K562 (cell line): ENCODE measurements around the gene SETD1B. TPM values are rescaled to one million over a fixed set of nuclear protein-coding genes. Genes with fewer than 3 reads are reported as not detected.

Source experiments
- ATAC-seq: fragments of 200-7000 bp; cut with Tn5 transposase; 3 replicates; pipeline ENCODE4 v1.9.1; 2020; ENCODE audit warnings: moderate library complexity
- BruUV-seq: library from RNA; stranded (reverse); fragments of 400-500 nt; replicated peaks from 2 replicates; lab custom pipeline; 2021; lab: Mats Ljungman, UMichigan
- CTCF ChIA-PET: fragments of 300-600 bp; formaldehyde crosslinking; extraction: SDS; loops from one replicate; lab custom pipeline; 2021; ENCODE audit warnings: low intra/inter-chr PET ratio; lab: Yijun Ruan, JAX
- POLR2A ChIA-PET: fragments of 300-600, 350-650 bp; sonication (Branson Sonifier 250); formaldehyde crosslinking; extraction: SDS; loops from one replicate; lab custom pipeline; 2021; ENCODE audit warnings: antibody characterized with exemption, inconsistent platforms; lab: Yijun Ruan, JAX
- DNase-seq, 4 experiments: peaks; one replicate each; pipeline versions ENCODE4 v3.0.0 to v3.0.0-alpha.2; 2011 to 2018; ENCODE audit warnings: low spot score in 3 of 4, mixed read lengths in 3 of 4; ENCODE audit errors: extremely low read depth in 1 of 4
- FAIRE-seq: peaks from 2 replicates; lab custom pipeline; 2011; peaks lifted over from hg19 to GRCh38; lab: Jason Lieb, UNC
- H2AFZ ChIP-seq: 2 replicates; pipeline ENCODE4 v1.6.0; 2011; ENCODE audit warnings: low read depth, low read length, control low read depth, inconsistent platforms
- H3K27ac ChIP-seq: fragments of 200-600 bp; 3 replicates; pipeline ENCODE4 v1.8.0; 2011; ENCODE audit warnings: low read depth, mild to moderate bottlenecking, control low read depth, inconsistent platforms, low read length, moderate library complexity, mixed read lengths; ENCODE audit errors: extremely low read depth
- H3K27me3 ChIP-seq, 2 experiments: fragments of 300-600 bp in 1 of 2; 2 replicates in 1 of 2; 3 replicates in 1 of 2; pipeline versions ENCODE4 v1.6.0 to v1.8.0; 2011; ENCODE audit warnings: inconsistent platforms in 2 of 2, low read length in 2 of 2, mild to moderate bottlenecking in 1 of 2, mixed read lengths in 1 of 2, moderate library complexity in 1 of 2; ENCODE audit not compliant: control insufficient read depth in 2 of 2, insufficient read depth in 2 of 2
- H3K36me3 ChIP-seq: fragments of 300-600 bp; 3 replicates; pipeline ENCODE4 v1.8.0; 2011; ENCODE audit warnings: mild to moderate bottlenecking, low read length, inconsistent platforms; ENCODE audit not compliant: control insufficient read depth, insufficient read depth
- H3K4me1 ChIP-seq, 2 experiments: fragments of 200-600 bp in 1 of 2; replicated peaks in 1 of 2; 2 replicates in 1 of 2; 3 replicates in 1 of 2; pipeline versions ENCODE4 v1.5.1 to v1.8.0; 2011; ENCODE audit warnings: inconsistent platforms in 2 of 2, low read length in 2 of 2, mild to moderate bottlenecking in 1 of 2, mixed read lengths in 1 of 2, moderate library complexity in 1 of 2; ENCODE audit not compliant: control insufficient read depth in 2 of 2, insufficient read depth in 2 of 2
- H3K4me2 ChIP-seq: 2 replicates; pipeline ENCODE4 v1.6.1; 2011; ENCODE audit warnings: low read length, control low read depth, inconsistent platforms, mixed read lengths; ENCODE audit not compliant: insufficient read depth
- H3K4me3 ChIP-seq: fragments of 200-600 bp; sonication (generic), shearing (Covaris generic); 2 replicates; pipeline ENCODE4 v1.5.1; 2016; ENCODE audit warnings: control low read depth, inconsistent platforms
- H3K79me2 ChIP-seq: fragments of 200-600 bp; 3 replicates; pipeline ENCODE4 v1.8.0; 2011; ENCODE audit warnings: low read length, inconsistent platforms; ENCODE audit not compliant: control insufficient read depth, insufficient read depth
- H3K9ac ChIP-seq, 2 experiments: 2 replicates each; pipeline versions ENCODE4 v1.6.0 to v1.6.1; 2011; ENCODE audit warnings: low read depth in 2 of 2, low read length in 2 of 2, control low read depth in 1 of 2, inconsistent platforms in 1 of 2, mild to moderate bottlenecking in 1 of 2, mixed read lengths in 1 of 2; ENCODE audit not compliant: insufficient read depth in 1 of 2
- H3K9me1 ChIP-seq: one replicate; pipeline ENCODE4 v1.6.0; 2011; ENCODE audit warnings: inconsistent platforms, mild to moderate bottlenecking, low read length, moderate library complexity; ENCODE audit not compliant: control insufficient read depth, insufficient read depth
- H3K9me3 ChIP-seq: replicated peaks from 2 replicates; pipeline ENCODE4 v1.5.1; 2011; ENCODE audit warnings: low read depth, low read length, inconsistent platforms; ENCODE audit not compliant: control insufficient read depth, insufficient read depth
- H4K20me1 ChIP-seq: replicated peaks from 2 replicates; pipeline ENCODE4 v1.6.1; 2011; ENCODE audit warnings: low read length, inconsistent platforms, mixed read lengths; ENCODE audit not compliant: control insufficient read depth, insufficient read depth
- ETS1 ChIP-seq: conservative IDR thresholded peaks from 2 replicates; pipeline ENCODE4 v1.6.1; 2011; ENCODE audit warnings: low read depth, mild to moderate bottlenecking, low read length; ENCODE audit not compliant: control insufficient read depth
- NR2C2 ChIP-seq, 2 experiments: fragments of 200-800 bp in 1 of 2; sonication (Bioruptor generic) in 1 of 2; sonication (generic) in 1 of 2; formaldehyde crosslinking in 1 of 2; IDR thresholded peaks; 2 replicates each; pipeline versions ENCODE4 v1.6.1 to v1.8.0; 2016 to 2022; ENCODE audit warnings: mild to moderate bottlenecking in 1 of 2, missing compliant biosample characterization in 1 of 2, missing genetic modification characterization in 1 of 2, missing genetic modification reagents in 1 of 2
- NR4A1 ChIP-seq, 2 experiments: fragments of 250-450 bp in 1 of 2; fragments of 450-650 bp in 1 of 2; sonication (Bioruptor Pico) in 1 of 2; IDR thresholded peaks; 2 replicates each; pipeline versions ENCODE4 v1.4.0 to v1.6.1; 2016 to 2020; ENCODE audit warnings: mild to moderate bottlenecking in 2 of 2, missing compliant biosample characterization in 1 of 2, missing genetic modification characterization in 1 of 2, moderate library complexity in 1 of 2
- POLR2A ChIP-seq: fragments of 450-650 bp; conservative IDR thresholded peaks from 2 replicates; pipeline ENCODE4 v1.6.1; 2016
- POLR2G ChIP-seq: fragments of 200-400 bp; formaldehyde crosslinking; IDR thresholded peaks from 2 replicates; pipeline ENCODE4 v1.6.1; 2017; ENCODE audit warnings: low read depth, mild to moderate bottlenecking, antibody characterized with exemption, low read length, moderate library complexity
- RBFOX2 ChIP-seq: fragments of 200-400 bp; formaldehyde crosslinking; IDR thresholded peaks from 2 replicates; pipeline ENCODE4 v1.6.1; 2017; ENCODE audit warnings: low read depth, mild to moderate bottlenecking, low read length, moderate library complexity
- RBM22 ChIP-seq: fragments of 200-400 bp; formaldehyde crosslinking; IDR thresholded peaks from 2 replicates; pipeline ENCODE4 v1.6.1; 2018; ENCODE audit warnings: low read length, low read depth; ENCODE audit not compliant: poor library complexity, severe bottlenecking
- SMAD4 ChIP-seq: fragments of 250-450 bp; sonication (Bioruptor Pico); conservative IDR thresholded peaks from 2 replicates; pipeline ENCODE4 v1.8.0; 2021; ENCODE audit warnings: inconsistent platforms, mild to moderate bottlenecking, moderate library complexity
- ZNF277 ChIP-seq: fragments of 250-450 bp; sonication (Bioruptor Pico); IDR thresholded peaks from 2 replicates; pipeline ENCODE4 v1.8.0; 2022; ENCODE audit warnings: inconsistent platforms, mild to moderate bottlenecking, moderate library complexity, borderline replicate concordance
- WGBS: fragments of 100-300 bp; shearing (Covaris generic); methylation state at CpG from one replicate; pipeline ENCODE4 v1.1.6; 2016; ENCODE audit warnings: low coverage, mixed read lengths; ENCODE audit not compliant: insufficient coverage; ENCODE audit errors: missing lambda C conversion rate; 5-methylcytosine and 5-hydroxymethylcytosine counted together
- in situ Hi-C: fragments of 300-500 bp; cut with MboI; formaldehyde crosslinking; loops from 4 replicates; pipeline ENCODE4 v1.15.0; 2018; ENCODE audit warnings: inconsistent platforms, mixed read lengths
- intact Hi-C: fragments of 100-400 bp; cut with micrococcal nuclease; formaldehyde crosslinking; loops from 2 replicates; pipeline ENCODE4 v1.14.2; 2022
- polyA plus RNA-seq, 8 experiments: library from polyadenylated mRNA; depleted of rRNA in 4 of 8; stranded (reverse) in 5 of 8; unstranded in 3 of 8; fragments of >200 nt; fragmentation: Nextera tagmentation in 2 of 8; fragmentation: Illumina TruSeq in 1 of 8; extraction: Ambion mirVana in 2 of 8; extraction: Trizol in 1 of 8; gene quantifications; 2 replicates each; pipeline versions ENCODE4 v1.2.1 to v1.2.3, GENCODE V29; 2011 to 2014; ENCODE audit warnings: inconsistent platforms in 1 of 8, missing spikeins in 1 of 8
- total RNA-seq, 7 experiments: library from RNA; depleted of rRNA in 6 of 7; stranded (reverse); fragments of >200 nt in 6 of 7; fragmentation: Illumina TruSeq in 2 of 7; extraction: Trizol in 2 of 7; gene quantifications; 2 replicates each; pipeline versions ENCODE4 v1.2.1 to v1.2.3, GENCODE V29; 2011 to 2021; ENCODE audit warnings: low replicate concordance in 1 of 7

Gene SETD1B
- total and polyA plus RNA-seq, 9 of the 15 experiments (the other 6 are each of a cell fraction or from before 2014, with no cell fraction given) = 0.48 to 26.6 (median 2.3) TPM

DNA sequence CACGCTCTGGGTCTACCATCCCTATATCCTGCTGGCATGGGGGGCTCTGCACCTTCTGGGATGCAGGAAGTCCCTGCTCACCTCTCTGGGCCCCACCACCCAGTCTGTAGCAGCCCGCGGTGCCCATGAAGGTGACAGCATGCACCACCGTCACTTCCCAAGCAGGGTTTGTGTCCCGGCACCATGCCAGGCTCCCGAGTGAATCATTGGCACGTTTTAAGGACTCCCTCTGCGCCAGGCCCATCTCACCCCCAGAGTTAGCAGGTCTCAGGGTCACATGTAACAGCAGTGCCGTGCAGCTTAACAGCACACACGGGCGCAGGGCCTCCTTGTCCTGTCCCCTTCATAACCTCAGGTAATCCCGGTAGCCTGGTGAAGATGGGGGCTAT is 19.9 kb downstream of the SETD1B start:
- ChIA-PET CTCF (interaction anchor here (1.7 kb wide), 1 partner anchor 65 kb away, joined by 5 read pairs; the partner anchor contains the start of gene PSMD9), POLR2A (interaction anchor here (0.6 to 1.1 kb wide), 4 partner anchors 14 to 247 kb away, joined by 3 to 6 read pairs (median 4); no protein-coding TSS in a partner anchor)
- DNase-seq = no peak
- H3K79me2 ChIP-seq = no peaks in the 10 kb centered on the region
- H3K36me3 ChIP-seq = peaks cover 84% of the 10 kb centered on the region
- in situ Hi-C loops = no loop called here
- H4K20me1 ChIP-seq = no peaks in the 10 kb centered on the region; the same call in 1 of the 2 replicates
- H3K4me3 ChIP-seq = no peak overlapping the region
- H3K27ac ChIP-seq = no peak overlapping the region; the same call in 2 of the 3 replicates
- BruUV-seq = no TSS peak
- no peak overlapping the region for H3K4me2 ChIP-seq
- FAIRE-seq = no peak
- no peak overlapping the region for H3K9ac ChIP-seq
- H3K27me3 ChIP-seq = no peaks in the 10 kb centered on the region
- ATAC-seq = no peak
- H3K9me1 ChIP-seq = no peaks in the 10 kb centered on the region
- H3K4me1 ChIP-seq = peaks cover 0 to 19% of the 10 kb centered on the region in 2 experiments; a peak in 2 of 5 replicates
- WGBS = 84% methylated on average over 8 of the region's 12 CpGs
- no peak for TF ChIP-seq SMAD4 (CRISPR knock-in tag)
- TF ChIP-seq POLR2G = 0 out of 2 replicates have a peak, but pooled peaks have one; percentile 11
- 0 out of 2 replicates have a peak, but pooled peaks have one; percentile 19 for TF ChIP-seq POLR2A
- no peak overlapping the region for H2AFZ ChIP-seq
- intact Hi-C loops = no loop called here
- no peaks in the 10 kb centered on the region for H3K9me3 ChIP-seq

- ChIA-PET CTCF (no interaction called here), POLR2A (interaction anchor here (0.7 kb wide), 1 partner anchor 15 kb away, joined by 3 read pairs; no protein-coding TSS in a partner anchor)
- no peak; the same call in 2 of the 3 replicates for ATAC-seq
- H3K4me1 ChIP-seq = peaks cover 0 to 23% of the 10 kb centered on the region in 2 experiments; a peak in 2 of 5 replicates
- no peak for FAIRE-seq
- 0 out of 4 replicates have a peak overlapping the region, but pooled peaks of 1 of the 2 experiments have one; percentile 3 for H3K9ac ChIP-seq
- no peaks in the 10 kb centered on the region for H3K9me1 ChIP-seq
- peaks cover 85% of the 10 kb centered on the region for H3K36me3 ChIP-seq
- H3K4me2 ChIP-seq = no peak overlapping the region
- TF ChIP-seq RBM22 (peak; percentile 76), POLR2G (peak; percentile 79), ETS1 (no peak), NR4A1 (CRISPR knock-in tag; IDR thresholded peaks at IDR 0.05) (no peak), NR4A1 (tag; IDR thresholded peaks at IDR 0.05) (no peak), RBFOX2 (peak; percentile 51; the same call in 1 of the 2 replicates), POLR2A (peak; percentile 39; the same call in 1 of the 2 replicates), ZNF277 (no peak), NR2C2 (CRISPR knock-in tag; IDR thresholded peaks at IDR 0.05) (no peak), NR2C2 (tag; IDR thresholded peaks at IDR 0.05) (no peak)
- intact Hi-C loops (no loop called here), in situ Hi-C loops (loop anchor here (25.0 kb wide), 1 partner anchor 1562 kb away; the partner anchor contains the start of gene KMT5A)
- no peaks in the 10 kb centered on the region; the same call in 1 of the 2 replicates for H4K20me1 ChIP-seq
- H3K27me3 ChIP-seq = no peaks in the 10 kb centered on the region
- H3K79me2 ChIP-seq = no peaks in the 10 kb centered on the region
- no peak overlapping the region for H2AFZ ChIP-seq
- H3K4me3 ChIP-seq = no peak overlapping the region
- WGBS = 98% methylated on average over 16 of the region's 18 CpGs
- DNase-seq = no peak
- no peaks in the 10 kb centered on the region for H3K9me3 ChIP-seq
- no TSS peak for BruUV-seq
- H3K27ac ChIP-seq = no peak overlapping the region
Observed at GRCh38 chr12:121825041-121825523, 21.3 kb downstream of the SETD1B start.
